K562 (cell line): ENCODE measurements around the gene EMX1. TPM values are rescaled to one million over a fixed set of nuclear protein-coding genes. Genes with fewer than 3 reads are reported as not detected.

Experiments
- NRF1 ChIP-seq, 2 experiments: fragments of 450-650 bp; IDR thresholded peaks in 1 of 2; conservative IDR thresholded peaks in 1 of 2; 2 replicates each; pipeline ENCODE4 v1.6.1; 2014; ENCODE audit warnings: mild to moderate bottlenecking in 2 of 2
- SREBF2 ChIP-seq: sonication (generic); formaldehyde crosslinking; IDR thresholded peaks from 2 replicates; pipeline ENCODE4 v1.4.0; 2020; ENCODE audit warnings: mild to moderate bottlenecking, missing genetic modification reagents
- polyA plus RNA-seq, 8 experiments: library from polyadenylated mRNA; depleted of rRNA in 4 of 8; stranded (reverse) in 5 of 8; unstranded in 3 of 8; fragments of >200 nt; fragmentation: Nextera tagmentation in 2 of 8; fragmentation: Illumina TruSeq in 1 of 8; extraction: Ambion mirVana in 2 of 8; extraction: Trizol in 1 of 8; gene quantifications; 2 replicates each; pipeline versions ENCODE4 v1.2.1 to v1.2.3, GENCODE V29; 2011 to 2014; ENCODE audit warnings: inconsistent platforms in 1 of 8, missing spikeins in 1 of 8
- total RNA-seq, 7 experiments: library from RNA; depleted of rRNA in 6 of 7; stranded (reverse); fragments of >200 nt in 6 of 7; fragmentation: Illumina TruSeq in 2 of 7; extraction: Trizol in 2 of 7; gene quantifications; 2 replicates each; pipeline versions ENCODE4 v1.2.1 to v1.2.3, GENCODE V29; 2011 to 2021; ENCODE audit warnings: low replicate concordance in 1 of 7
- TF ChIP-seq, protein P1 (sequence below), 2 experiments: IDR thresholded peaks; 2 replicates each; pipeline ENCODE4 v1.6.1; 2012; ENCODE audit warnings: improper control_type of control experiment in 2 of 2, low read depth in 2 of 2, low read length in 2 of 2, borderline replicate concordance in 1 of 2
- TF ChIP-seq, protein P2 (sequence below): fragments of 450-650 bp; IDR thresholded peaks from 2 replicates; pipeline ENCODE4 v1.6.1; 2016; ENCODE audit warnings: mild to moderate bottlenecking, moderate library complexity

The EMX1 gene
- total and polyA plus RNA-seq, 9 of the 15 experiments (the other 6 are each of a cell fraction or from before 2014, with no cell fraction given) = 0.10 to 0.32 (median 0.21) TPM; not detected in 6

DNA sequence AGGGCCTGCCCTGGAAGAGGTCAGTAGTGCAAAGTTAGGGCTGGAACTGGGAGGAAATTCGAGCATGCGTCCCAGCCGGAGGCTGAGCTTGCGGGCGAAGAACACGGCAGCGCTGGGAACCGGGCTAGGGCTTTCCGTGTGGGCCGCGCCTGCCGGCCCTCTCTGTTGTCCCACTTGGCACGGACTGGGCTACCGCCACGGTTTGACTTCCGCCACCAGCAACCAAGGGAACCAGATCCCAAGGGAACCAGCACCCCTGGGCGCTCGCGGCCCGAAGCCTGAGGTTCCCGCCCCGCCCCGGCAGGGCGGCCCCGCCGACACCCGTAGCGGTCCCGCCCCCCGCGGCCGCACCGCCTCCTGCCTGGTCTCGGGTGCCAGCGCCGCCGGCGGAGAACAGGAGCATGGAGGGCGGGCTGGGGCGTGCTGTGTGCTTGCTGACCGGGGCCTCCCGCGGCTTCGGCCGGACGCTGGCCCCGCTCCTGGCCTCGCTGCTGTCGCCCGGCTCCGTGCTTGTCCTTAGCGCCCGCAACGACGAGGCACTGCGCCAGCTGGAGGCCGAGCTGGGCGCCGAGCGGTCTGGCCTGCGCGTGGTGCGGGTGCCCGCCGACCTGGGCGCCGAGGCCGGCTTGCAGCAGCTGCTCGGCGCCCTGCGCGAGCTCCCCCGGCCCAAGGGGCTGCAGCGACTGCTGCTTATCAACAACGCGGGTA, 30.1 kb upstream of the EMX1 start, which contains the start of gene SPR (continued):
- TF ChIP-seq, protein P1, sequence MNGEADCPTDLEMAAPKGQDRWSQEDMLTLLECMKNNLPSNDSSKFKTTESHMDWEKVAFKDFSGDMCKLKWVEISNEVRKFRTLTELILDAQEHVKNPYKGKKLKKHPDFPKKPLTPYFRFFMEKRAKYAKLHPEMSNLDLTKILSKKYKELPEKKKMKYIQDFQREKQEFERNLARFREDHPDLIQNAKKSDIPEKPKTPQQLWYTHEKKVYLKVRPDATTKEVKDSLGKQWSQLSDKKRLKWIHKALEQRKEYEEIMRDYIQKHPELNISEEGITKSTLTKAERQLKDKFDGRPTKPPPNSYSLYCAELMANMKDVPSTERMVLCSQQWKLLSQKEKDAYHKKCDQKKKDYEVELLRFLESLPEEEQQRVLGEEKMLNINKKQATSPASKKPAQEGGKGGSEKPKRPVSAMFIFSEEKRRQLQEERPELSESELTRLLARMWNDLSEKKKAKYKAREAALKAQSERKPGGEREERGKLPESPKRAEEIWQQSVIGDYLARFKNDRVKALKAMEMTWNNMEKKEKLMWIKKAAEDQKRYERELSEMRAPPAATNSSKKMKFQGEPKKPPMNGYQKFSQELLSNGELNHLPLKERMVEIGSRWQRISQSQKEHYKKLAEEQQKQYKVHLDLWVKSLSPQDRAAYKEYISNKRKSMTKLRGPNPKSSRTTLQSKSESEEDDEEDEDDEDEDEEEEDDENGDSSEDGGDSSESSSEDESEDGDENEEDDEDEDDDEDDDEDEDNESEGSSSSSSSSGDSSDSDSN (IDR thresholded peaks at IDR 0.05; ENCODE audit: borderline replicate concordance in 1 of 2, low read depth in 2 of 2, low read length in 2 of 2) = peak in 1 of 2 experiments; percentile 30; a peak in 1 of 4 replicates
- TF ChIP-seq, protein P2, sequence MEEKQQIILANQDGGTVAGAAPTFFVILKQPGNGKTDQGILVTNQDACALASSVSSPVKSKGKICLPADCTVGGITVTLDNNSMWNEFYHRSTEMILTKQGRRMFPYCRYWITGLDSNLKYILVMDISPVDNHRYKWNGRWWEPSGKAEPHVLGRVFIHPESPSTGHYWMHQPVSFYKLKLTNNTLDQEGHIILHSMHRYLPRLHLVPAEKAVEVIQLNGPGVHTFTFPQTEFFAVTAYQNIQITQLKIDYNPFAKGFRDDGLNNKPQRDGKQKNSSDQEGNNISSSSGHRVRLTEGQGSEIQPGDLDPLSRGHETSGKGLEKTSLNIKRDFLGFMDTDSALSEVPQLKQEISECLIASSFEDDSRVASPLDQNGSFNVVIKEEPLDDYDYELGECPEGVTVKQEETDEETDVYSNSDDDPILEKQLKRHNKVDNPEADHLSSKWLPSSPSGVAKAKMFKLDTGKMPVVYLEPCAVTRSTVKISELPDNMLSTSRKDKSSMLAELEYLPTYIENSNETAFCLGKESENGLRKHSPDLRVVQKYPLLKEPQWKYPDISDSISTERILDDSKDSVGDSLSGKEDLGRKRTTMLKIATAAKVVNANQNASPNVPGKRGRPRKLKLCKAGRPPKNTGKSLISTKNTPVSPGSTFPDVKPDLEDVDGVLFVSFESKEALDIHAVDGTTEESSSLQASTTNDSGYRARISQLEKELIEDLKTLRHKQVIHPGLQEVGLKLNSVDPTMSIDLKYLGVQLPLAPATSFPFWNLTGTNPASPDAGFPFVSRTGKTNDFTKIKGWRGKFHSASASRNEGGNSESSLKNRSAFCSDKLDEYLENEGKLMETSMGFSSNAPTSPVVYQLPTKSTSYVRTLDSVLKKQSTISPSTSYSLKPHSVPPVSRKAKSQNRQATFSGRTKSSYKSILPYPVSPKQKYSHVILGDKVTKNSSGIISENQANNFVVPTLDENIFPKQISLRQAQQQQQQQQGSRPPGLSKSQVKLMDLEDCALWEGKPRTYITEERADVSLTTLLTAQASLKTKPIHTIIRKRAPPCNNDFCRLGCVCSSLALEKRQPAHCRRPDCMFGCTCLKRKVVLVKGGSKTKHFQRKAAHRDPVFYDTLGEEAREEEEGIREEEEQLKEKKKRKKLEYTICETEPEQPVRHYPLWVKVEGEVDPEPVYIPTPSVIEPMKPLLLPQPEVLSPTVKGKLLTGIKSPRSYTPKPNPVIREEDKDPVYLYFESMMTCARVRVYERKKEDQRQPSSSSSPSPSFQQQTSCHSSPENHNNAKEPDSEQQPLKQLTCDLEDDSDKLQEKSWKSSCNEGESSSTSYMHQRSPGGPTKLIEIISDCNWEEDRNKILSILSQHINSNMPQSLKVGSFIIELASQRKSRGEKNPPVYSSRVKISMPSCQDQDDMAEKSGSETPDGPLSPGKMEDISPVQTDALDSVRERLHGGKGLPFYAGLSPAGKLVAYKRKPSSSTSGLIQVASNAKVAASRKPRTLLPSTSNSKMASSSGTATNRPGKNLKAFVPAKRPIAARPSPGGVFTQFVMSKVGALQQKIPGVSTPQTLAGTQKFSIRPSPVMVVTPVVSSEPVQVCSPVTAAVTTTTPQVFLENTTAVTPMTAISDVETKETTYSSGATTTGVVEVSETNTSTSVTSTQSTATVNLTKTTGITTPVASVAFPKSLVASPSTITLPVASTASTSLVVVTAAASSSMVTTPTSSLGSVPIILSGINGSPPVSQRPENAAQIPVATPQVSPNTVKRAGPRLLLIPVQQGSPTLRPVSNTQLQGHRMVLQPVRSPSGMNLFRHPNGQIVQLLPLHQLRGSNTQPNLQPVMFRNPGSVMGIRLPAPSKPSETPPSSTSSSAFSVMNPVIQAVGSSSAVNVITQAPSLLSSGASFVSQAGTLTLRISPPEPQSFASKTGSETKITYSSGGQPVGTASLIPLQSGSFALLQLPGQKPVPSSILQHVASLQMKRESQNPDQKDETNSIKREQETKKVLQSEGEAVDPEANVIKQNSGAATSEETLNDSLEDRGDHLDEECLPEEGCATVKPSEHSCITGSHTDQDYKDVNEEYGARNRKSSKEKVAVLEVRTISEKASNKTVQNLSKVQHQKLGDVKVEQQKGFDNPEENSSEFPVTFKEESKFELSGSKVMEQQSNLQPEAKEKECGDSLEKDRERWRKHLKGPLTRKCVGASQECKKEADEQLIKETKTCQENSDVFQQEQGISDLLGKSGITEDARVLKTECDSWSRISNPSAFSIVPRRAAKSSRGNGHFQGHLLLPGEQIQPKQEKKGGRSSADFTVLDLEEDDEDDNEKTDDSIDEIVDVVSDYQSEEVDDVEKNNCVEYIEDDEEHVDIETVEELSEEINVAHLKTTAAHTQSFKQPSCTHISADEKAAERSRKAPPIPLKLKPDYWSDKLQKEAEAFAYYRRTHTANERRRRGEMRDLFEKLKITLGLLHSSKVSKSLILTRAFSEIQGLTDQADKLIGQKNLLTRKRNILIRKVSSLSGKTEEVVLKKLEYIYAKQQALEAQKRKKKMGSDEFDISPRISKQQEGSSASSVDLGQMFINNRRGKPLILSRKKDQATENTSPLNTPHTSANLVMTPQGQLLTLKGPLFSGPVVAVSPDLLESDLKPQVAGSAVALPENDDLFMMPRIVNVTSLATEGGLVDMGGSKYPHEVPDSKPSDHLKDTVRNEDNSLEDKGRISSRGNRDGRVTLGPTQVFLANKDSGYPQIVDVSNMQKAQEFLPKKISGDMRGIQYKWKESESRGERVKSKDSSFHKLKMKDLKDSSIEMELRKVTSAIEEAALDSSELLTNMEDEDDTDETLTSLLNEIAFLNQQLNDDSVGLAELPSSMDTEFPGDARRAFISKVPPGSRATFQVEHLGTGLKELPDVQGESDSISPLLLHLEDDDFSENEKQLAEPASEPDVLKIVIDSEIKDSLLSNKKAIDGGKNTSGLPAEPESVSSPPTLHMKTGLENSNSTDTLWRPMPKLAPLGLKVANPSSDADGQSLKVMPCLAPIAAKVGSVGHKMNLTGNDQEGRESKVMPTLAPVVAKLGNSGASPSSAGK = 0 out of 2 replicates have a peak, but pooled peaks have one; percentile 20
- TF ChIP-seq NRF1 (conservative IDR thresholded peaks at IDR 0.05 in 1 of 2, IDR thresholded peaks at IDR 0.05 in 1 of 2) (peak; percentile 45 to 46), SREBF2 (CRISPR knock-in tag) (no peak)
